Prostate gland (tissue), 2 donors: Measurements from ENCODE around the gene PRR27.

ENCODE experiments used
- CTCF ChIP-seq, 4 experiments: fragments of 200-600 bp in 2 of 4; fragments of 450-650 bp in 2 of 4; sonication (generic) in 2 of 4; IDR thresholded peaks; 1 replicate in 3 of 4; 2 replicates in 1 of 4; pipeline ENCODE4 v1.5.1; 2016 to 2019; ENCODE audit warnings: antibody characterized with exemption in 4 of 4, mild to moderate bottlenecking in 2 of 4, moderate library complexity in 2 of 4
- POLR2A ChIP-seq: fragments of 450-650 bp; IDR thresholded peaks from one replicate; pipeline ENCODE4 v1.6.1; 2016; ENCODE audit warnings: antibody characterized with exemption, mild to moderate bottlenecking
- POLR2AphosphoS5 ChIP-seq: sonication (generic); formaldehyde crosslinking; IDR thresholded peaks from one replicate; pipeline ENCODE4 v1.6.1; 2017; ENCODE audit warnings: antibody characterized with exemption

DNA sequence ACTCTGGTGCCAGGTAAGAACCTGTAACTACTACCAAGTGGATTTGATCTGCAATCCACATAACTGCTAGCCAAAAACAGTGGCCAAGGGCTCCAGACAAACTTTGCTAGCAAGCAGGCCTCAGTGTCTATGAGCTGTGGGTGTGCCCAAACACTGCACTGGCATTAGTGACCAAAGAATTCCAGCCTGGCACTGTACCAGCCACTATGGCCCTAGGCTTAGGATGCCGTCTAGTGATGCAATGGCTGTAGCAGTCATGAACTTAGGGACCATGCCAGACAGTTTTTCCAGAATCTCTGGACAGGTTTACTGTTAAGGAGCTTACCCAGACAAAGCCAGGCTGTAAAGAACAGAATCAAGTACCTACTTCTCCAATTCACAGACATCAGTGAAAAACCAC is 33.7 kb upstream of the PRR27 start:
- TF ChIP-seq CTCF (IDR thresholded peaks at IDR 0.05) (no peak), POLR2A (no peak), POLR2AphosphoS5 (no peak)
